EH (cell line): Measurements from ENCODE around the gene POLK.

ENCODE experiments used
- DNase-seq: peaks from one replicate; pipeline ENCODE4 v3.0.0-alpha.2; 2015; ENCODE audit warnings: low read depth

Gene POLK

GRCh38 chr5:75510836-75511434, 756 bp upstream of the POLK start:
- DNase-seq: no peak

- peak; percentile 13 for DNase-seq
Measured at GRCh38 chr5:75512383-75513074, 838 bp downstream of the POLK start.

DNA sequence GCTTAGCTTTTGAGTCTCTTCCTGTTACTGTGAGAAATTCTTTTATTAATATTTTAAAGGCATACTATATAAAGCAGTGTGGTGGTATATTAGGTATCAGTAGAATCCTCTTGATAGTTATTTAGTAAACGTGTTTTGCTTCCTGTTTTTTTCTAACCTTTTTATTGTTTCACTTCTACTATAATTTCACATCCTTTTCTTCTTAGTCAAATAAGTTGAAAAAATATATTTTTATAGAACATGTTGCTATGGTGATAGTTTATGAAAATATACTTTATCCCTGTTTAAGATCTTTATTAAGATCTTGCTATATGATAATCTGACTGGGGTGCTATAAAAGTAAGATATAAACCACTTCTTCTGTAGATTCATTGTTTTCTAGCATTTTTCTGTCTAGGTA, 2.1 kb downstream of the POLK start:
- no peak for DNase-seq

GRCh38 chr5:75514323-75514722, 2.6 kb downstream of the POLK start:
- DNase-seq: no peak

GRCh38 chr5:75519761-75520160, 8.1 kb downstream of the POLK start:
- DNase-seq: no peak

GRCh38 chr5:75521195-75521594, 9.5 kb downstream of the POLK start:
- DNase-seq: no peak

DNA sequence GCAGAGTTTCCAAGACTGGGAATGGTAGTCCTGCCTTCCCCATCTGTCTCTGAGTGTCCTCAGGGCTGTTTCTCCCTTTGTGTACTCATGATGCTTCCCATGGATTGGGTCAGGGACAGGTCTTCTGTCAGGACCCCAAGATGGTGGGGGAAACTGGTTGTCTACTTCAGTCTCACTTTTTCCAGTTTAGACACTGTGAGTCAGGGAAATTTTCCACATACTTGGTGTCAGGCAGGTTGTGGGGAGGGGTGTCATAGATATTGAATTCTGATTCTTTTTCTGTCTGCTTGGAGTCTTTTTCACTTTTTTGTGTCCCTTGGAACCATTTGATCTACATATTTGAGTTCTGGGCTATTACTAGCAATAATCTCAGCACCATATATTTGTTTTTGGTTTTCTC, 10.3 kb downstream of the POLK start:
- peak; percentile 10 for DNase-seq

GRCh38 chr5:75522542-75522941, 10.9 kb downstream of the POLK start:
- DNase-seq: no peak

- DNase-seq: no peak
Measured at GRCh38 chr5:75523275-75523674, 11.6 kb downstream of the POLK start.

GRCh38 chr5:75524071-75524470, 12.4 kb downstream of the POLK start:
- DNase-seq: peak; percentile 26

DNA sequence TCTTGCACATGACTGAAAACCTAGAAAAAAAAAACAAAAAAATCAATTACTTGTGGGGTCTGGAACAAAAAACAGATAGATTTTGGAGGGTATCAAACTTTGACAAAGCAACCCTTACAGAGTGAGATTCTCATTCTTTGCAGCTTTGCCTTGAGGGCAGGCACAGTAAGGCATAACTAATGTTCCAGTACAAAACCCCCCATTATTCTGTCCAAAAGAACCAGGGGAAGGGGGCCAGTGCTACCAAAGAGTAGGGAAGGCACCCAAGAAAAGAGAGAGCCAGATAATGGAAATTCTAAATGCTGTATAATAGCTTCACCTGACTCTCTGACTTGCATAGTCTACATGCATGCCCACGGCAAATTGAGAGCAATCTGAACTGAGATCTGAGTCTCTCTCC, 12.9 kb downstream of the POLK start:
- no peak for DNase-seq

DNA sequence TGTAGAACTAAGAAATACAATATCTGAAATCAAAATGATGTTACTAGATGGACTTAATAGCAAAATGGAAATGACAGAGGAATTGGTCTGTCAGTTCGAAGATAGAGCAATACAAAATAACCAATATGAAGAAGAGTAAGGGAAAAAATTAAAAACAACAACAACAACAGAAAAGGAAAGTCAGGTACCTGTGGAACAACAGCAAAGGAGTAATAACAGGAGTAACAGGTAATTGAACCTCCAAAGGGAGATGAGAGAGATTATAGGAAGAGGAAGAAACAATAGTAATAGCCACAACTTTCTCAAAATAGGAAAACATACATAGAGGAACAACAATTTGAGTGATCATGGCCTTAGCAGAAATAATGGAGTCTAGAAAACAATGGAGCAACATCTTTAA, 13.7 kb downstream of the POLK start:
- DNase-seq: no peak

DNA sequence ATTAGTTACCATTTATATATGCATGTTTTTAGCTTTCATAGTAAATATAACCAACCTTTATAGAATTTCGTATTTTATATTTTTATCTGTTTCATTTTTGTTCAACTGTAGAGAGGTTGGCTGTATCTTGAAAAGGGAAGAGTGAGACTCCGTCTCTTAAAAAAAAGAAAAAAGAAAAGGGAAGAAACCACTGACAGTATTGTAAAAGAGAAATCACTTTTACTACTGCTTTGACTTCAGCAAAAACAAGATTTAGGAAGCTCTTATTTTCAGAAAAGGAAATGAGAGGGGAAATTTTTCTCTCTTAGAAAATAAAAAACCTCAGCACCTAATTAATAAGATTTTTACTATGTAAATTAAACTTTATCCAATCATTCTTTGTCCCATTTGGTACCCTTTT, 14.4 kb downstream of the POLK start:
- no peak for DNase-seq

GRCh38 chr5:75529185-75529584, 17.5 kb downstream of the POLK start:
- no peak for DNase-seq

DNA sequence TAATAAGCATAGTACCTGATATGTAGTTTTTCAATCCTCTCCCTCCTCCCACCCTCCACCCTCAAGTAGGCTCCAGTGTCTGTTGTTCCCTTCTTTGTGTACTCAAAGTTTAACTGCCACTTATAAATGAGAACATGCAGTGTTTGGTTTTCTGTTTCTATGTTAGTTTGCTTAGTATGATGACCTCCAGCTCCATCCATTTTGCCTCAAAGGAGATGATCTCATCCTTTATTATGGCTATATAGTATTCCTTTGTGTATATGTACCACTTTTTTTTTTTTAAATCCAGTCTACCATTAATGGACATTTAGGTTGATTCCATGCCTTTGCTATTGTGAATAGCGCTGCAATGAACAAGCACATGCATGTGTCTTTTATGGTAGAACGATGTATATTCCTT, 20.5 kb downstream of the POLK start:
- no peak for DNase-seq

DNA sequence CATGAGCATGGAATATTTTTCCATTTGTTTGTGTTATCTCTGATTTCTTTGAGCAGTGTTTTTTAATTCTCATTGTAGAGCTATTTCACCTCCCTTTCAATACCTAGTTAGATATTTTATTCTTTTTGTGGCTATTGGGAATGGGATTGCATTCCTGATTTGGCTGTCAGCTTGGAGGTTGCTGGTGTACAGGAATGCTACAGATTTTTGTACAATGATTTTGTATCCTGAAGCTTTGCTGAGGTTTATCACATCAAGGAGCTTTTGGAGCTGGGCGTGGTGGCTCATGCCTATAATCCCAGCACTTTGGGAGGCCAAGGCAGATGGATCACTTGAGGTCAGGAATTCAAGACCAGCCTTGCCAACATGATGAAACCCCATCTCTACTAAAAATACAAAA, 22.0 kb downstream of the POLK start:
- peak; percentile 83 for DNase-seq

DNA sequence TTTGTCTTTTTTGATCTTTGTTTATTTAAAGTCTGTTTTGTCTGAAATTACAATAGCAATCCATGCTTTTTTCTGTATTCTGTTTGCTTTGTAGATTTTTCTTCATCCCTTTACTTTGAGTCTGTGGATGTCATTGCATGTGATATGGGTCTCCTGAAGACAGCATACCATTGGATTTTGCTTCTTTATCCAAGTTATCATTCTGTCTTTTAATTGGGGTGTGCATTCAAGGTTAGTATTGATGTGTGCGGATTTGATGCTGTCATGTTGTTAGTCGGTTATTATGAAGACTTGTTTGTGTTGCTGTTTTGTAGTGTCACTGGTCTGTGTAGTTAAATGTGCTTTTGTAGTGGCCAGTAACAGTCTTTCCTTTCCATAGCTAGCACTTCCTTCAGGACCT, 23.0 kb downstream of the POLK start:
- no peak for DNase-seq

DNA sequence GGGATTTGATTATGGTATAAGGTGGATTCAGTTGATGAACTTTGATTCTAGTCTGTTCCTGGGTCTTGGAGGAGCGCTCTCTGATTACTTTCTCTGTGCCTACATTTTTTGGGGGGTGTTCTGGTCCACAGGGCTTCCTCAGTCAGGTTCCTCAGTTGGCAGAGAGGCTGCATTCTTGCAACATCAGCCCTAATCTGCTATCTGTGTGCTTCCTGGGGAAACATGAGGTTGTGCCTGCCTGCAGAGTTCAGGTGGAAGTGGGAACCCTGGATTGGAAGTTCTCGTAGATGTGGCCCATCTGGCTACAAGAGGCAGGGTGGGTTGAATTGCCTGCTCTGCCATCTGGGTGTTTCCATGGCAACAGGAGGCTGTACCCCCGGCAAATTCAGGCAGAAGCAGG, 24.5 kb downstream of the POLK start:
- DNase-seq: no peak

- peak; percentile 29 for DNase-seq
Measured at GRCh38 chr5:75536694-75537360, 25.1 kb downstream of the POLK start.

GRCh38 chr5:75538211-75538610, 26.5 kb downstream of the POLK start:
- peak; percentile 3 for DNase-seq

GRCh38 chr5:75545131-75545530, 33.4 kb downstream of the POLK start:
- no peak for DNase-seq

DNA sequence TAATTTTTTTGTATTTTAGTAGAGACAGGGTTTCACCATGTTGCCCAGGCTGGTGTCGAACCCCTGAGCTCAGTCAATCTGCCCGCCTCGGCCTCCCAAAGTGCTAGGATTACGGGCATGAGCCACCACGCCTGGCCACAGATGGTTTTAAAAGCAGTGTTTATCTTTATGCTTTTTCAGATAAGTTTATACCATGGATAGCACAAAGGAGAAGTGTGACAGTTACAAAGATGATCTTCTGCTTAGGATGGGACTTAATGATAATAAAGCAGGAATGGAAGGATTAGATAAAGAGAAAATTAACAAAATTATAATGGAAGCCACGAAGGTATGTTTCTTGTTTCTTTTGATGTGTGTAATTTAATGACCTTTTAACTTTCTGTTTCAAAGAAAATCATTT, 35.1 kb downstream of the POLK start:
- no peak for DNase-seq

DNA sequence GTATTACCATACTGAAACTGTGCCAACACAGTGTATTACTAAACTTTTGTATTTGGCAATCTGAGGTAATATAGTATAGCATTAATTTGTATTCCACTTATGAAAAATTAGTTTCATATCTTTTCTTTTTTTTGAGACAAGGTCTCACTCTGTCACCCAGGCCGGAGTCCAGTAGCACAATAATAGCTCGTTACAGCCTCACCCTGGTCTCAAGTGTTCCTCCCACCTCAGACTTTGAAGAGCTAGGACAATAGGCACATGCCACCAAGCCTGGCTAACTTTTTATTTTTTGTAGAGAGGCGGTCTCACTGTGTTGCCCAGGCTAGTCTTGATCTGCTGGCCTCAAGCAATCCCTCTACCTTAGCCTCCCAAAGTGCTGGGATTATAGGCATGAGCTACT, 36.1 kb downstream of the POLK start:
- no peak for DNase-seq

DNA sequence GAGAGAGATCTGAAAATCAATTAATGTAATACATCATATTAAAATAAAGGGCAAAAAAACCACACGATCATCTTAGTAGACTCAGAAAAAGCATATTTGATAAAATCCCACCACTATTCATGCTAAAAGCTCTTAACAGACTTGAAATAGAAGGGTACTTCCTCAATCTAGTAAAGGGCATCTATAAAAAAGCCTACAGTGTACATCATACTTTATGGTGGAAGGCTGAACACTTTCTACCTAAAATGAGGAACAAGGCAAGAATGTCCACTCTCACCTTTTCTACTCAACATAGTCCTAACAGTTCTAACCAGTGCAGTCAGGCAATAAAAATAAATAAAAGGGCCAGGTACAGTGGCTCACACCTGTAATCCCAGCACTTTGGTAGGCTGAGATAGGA, 38.9 kb downstream of the POLK start:
- DNase-seq: no peak
